ENCODE data around the gene CERS5.
A peak's percentile ranks its signal among the peaks of the same experiment; 100 is the strongest.
"Not testable (repeated sequence)": the region's sequence is repeated elsewhere in the genome, so short reads cannot be mapped to it uniquely, and the experiment has no call there.

CERS5 gene

GRCh38 chr12:50103767-50104321 lies 63.3 kb downstream of the CERS5 start, which contains the start of gene GPD1:
Gene GPD1 (plus strand): TSS chr12:50104008. CDS start chr12:50104051, 43 bp downstream.
- no peak for DNase-seq (ENCODE audit: low read depth in 3 of 3)

DNA sequence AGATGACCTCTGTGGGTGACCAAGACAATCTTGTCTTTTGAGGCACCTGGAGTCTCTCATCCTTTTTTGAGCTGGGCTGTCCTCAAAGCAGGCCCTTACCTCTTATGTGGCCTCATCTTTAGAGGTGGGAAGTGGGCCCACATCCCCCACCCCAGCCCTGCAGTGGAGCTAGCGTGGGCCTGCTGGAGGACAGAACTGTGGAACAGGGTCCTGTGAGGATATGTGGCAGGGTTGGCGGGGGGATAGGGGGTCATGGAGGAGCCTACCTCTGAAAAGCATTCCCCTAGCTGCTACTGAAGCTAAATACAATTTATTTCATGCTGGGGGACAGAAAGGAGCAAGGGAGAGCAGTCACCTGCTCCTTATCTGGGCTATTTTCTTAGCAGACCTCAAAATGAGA lies 63.8 kb downstream of the CERS5 start:
- DNase-seq (ENCODE audit: low read depth in 3 of 3) = no peak

DNA sequence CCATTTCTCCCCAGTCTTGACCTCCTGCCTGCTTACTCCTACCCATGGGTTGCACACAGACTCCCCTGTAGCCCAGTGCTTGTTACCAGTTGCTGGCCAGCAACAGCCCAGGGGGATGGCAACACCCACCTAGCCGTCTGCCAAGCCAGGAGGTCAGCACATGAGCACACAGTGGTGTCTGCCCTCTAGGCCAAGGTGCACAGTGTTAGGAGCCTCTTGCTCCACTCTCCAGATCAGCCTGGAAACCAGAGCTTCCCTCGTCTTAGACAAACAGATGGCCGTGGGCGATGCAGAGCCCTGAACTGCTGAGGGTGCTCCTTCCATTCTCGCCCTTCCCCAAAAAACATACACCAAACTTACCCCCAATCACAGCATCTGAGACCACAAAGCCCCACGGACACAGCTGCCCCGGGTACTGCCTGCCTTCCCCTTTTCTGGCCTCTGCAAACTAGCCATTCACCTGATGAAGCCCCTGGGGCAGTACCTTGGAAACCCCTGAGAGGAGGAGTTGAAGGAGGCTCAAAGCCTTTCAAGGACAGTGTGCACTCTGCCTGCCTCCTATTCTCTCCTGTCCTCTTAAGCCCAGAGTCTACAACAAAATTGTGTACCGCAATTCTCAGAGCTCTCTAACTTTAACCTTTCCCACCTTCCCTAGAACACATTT lies 64.4 kb downstream of the CERS5 start:
- DNase-seq (ENCODE audit: low read depth in 3 of 3) = no peak

DNA sequence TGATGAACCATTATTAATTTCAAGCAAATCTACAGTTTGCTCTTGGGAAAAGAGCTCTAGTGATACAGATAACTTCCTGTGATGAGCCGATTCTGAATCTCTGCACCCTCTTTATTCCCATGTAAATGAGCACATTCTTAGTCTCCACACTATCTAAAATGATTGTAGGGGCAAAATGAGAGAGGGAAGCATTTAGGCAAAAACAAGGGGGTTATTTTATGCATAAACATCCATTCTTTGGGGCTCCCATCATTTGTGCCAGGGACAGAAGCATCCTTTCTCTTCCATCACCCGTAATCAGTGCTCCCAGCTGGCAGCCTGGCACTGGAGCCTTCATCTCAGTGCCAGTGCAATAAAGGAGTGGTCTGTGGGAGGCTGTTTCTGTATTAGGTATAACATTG lies 65.0 kb downstream of the CERS5 start:
- DNase-seq (ENCODE audit: low read depth in 3 of 3) = no peak

DNA sequence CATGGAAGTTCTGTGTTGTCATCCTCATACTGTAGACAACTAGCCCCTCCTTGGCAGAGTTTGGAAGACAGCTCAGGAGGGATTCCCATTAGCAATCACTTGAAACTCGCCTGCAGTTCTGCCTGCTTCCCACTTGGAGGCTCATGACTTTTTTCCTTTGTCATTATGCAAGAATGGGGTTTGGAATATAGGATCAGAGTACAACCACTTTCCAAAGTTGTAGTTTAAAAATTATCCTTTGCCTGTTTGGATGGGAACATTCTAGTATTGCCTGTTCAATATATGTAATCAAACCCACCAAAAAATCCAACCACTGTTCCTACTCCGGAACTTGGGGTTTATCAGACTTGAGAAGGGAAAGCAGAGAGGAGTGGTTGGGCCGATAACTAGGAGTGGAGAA lies 65.5 kb downstream of the CERS5 start:
- DNase-seq (ENCODE audit: low read depth in 3 of 3) = no peak

GRCh38 chr12:50100561-50100960 lies 66.6 kb downstream of the CERS5 start:
- DNase-seq (ENCODE audit: low read depth in 3 of 3) = no peak

DNA sequence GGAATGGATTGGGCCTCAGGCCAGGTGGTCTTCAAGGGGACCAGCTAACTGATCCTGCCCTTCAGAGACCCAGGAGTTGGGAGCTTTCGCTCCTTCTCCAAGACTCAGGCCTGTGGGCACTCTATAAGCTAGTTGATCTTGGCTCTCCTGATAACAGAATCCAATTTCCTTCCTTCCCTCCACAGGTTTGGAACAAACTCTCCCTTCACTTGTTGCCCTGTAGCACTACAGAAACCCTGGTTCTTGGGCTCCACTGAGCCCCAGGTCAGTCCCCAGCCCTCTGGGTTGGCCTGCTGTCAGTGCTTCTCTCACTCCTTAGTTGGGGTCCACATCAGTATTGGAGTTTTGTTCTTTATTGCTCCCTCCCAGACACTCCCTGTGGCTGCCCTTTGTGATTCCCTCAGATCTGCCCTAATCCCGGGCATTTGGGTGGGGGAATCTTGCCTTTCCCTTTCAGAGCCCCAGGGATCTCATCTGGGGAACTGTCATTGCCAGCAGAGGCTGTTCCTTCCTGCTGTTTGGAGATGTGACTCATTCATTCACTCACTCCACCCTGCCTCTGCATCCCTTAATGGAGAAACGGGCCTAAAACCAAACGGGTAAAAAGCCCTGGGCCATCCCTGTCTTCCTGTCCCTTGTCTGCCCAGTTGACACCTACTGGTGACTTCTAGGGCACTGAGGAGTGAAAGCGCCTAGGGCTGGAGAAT lies 67.7 kb downstream of the CERS5 start:
- DNase-seq (ENCODE audit: low read depth in 3 of 3) = no peak

DNA sequence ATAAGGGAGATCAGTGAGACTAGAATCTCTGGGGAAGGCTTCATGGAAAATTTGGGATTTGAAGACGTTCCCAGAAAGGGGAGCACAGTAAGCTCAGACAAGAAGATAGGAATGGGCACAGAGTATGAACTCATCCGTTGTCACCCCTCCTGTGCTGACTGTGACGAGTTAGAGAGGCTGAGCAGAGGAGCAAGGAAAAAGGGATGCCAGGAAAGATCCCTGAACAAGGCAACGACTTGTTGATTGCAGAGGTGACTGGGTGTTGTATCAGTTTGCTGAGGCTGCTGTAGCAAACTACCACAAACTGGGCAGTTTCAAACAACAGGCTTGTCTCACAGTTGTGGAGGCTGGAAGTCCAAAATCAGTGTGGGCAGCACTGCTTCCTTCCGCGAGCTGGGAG lies 69.2 kb downstream of the CERS5 start:
- DNase-seq (ENCODE audit: low read depth in 3 of 3) = no peak

DNA sequence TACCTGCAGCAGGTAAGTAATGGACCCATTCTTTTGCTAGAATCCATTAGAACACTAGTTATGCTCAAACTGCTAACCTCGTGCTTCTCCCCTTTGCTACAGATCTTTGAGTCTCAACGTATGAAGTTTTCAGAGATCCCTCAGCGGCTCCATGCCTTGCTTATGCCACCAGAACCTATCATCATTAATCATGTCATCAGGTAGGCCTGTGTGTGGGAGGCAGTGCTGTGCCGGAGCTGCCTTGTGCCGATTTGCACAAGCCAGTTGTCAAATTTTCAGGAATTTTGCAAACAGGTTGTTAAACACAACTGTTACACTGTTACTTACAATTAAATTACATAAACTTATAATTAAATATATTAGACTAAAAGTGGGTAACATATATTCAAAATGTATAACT lies 76.8 kb downstream of the CERS5 start:
- DNase-seq (ENCODE audit: low read depth in 3 of 3) = no peak

- no peak for DNase-seq (ENCODE audit: low read depth in 3 of 3)
These were observed 77.4 kb downstream of the CERS5 start for GRCh38 chr12:50089730-50090129.

DNA sequence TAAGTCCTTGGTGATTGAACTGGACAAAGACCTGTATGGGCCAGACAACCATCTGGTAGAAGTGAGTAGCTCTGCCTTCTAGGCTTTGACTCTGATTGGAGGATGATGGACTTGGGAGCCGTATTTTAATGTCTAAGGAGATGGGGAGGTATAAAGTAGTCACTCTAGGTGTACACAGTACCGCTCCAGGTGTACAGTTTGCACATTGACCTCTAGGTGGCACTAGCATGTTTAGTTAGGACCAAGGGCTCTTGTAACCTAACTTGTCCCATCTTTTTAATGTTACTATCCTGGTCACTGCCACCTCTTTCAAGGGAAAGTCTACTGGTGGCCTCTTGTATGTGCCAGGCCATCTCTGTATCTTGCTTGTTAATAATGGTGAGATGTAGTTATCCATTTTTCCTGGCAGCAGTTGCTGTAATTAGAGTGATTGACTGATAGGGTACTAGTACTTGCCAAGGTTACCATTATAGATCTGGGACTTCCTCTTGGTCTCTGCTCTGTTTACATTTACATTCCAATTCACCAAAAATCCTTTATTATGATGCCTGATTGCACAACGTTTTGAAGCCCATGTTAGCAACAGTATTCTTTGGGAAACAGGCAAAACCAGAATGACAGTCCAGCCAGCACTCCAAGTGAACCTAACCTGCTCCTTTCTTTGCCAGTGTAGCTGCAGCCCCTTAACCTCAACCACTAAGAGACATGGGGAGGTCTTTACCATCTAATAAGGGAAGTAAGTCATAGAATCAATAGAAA lies 78.4 kb downstream of the CERS5 start:
- peak in 1 of 3 experiments; percentile 37 for DNase-seq (ENCODE audit: low read depth in 3 of 3)

DNA sequence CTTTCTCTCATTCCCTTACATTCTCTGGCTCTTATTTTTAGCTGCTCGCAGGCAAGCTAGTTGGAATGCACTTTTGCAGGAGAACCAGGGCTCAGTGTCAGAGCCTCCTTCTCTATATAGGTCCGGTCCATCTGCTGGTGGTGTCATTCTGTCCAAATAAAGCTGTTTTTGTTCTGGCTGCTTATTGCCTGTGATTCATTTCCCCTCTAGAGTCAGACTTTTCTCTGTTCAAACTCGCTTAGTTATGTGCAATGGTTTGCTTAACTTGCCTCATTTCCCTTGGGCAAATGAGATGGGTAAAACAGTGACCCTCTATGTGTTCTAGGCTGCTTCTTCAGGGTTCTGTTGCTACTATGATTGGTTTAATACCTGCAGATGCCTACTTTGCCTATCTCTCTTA lies 79.2 kb downstream of the CERS5 start:
- DNase-seq (ENCODE audit: low read depth in 3 of 3) = no peak

DNA sequence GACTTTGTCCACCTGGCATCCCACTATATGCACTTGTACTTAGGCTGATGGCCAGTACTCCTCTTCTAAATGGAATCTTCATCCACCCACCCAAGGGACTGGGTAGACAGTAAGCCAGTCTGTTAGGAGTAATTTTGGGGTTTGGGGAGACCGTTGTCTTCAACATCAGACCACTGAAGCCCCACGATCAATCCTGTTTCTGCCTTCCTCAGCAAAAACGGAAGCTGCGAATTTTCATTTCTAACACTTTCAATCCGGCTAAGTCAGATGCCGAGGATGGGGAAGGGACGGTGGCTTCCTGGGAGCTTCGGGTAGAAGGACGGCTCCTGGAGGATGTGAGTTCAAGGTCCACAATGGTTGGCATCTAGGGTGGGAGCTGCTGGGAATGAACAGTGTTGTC lies 80.0 kb downstream of the CERS5 start:
- DNase-seq (ENCODE audit: low read depth in 3 of 3) = no peak

- no peak for DNase-seq (ENCODE audit: low read depth in 3 of 3)
These were observed 81.0 kb downstream of the CERS5 start for GRCh38 chr12:50086148-50086547.

- no peak for DNase-seq (ENCODE audit: low read depth in 3 of 3)
These were observed 81.5 kb downstream of the CERS5 start for GRCh38 chr12:50085615-50086072.

DNA sequence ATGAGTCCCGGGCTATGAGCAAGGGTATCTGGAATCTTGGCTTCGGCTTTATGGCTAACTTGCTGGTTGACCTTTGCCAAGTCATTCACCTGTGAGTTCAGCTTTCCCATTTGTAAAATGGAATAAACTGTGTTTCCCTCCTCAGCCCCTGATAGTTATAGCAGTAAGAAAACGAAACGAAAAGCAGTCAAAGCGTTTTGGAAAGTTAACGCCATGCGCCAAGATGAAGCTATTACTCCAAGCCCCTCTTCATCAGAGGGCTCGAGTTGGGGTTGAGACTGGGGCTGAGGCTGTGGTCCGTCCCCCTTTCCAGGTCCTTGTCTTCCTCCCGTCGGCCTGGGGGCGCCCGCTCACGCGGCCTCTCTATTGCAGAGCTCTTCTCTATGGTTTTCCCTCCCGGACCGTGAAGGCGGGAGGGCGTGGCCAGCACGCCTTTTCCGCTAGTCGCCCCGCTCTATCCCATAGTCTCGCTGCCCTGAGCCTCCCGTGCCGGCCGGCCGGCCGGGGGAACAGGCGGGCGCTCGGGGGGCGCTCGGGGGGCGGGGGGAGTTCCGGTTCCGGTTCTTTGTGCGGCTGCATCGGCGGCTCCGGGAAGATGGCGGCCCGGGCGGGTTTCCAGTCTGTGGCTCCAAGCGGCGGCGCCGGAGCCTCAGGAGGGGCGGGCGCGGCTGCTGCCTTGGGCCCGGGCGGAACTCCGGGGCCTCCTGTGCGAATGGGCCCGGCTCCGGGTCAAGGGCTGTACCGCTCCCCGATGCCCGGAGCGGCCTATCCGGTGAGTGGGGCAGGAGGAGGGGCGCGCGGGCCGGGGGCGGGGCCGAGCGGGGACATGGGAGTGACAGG lies 82.2 kb downstream of the CERS5 start, which contains the start of gene SMARCD1:
Gene SMARCD1 (plus strand): TSS at position 568 of the 840 bp plus-strand sequence. CDS start 28 bp downstream, at position 596.
- peak; percentile 75 to 82 (median 78) for DNase-seq (ENCODE audit: low read depth in 3 of 3)

GRCh38 chr12:50084409-50084774 lies 82.8 kb downstream of the CERS5 start:
- not testable (repeated sequence) for DNase-seq (ENCODE audit: low read depth in 3 of 3)

DNA sequence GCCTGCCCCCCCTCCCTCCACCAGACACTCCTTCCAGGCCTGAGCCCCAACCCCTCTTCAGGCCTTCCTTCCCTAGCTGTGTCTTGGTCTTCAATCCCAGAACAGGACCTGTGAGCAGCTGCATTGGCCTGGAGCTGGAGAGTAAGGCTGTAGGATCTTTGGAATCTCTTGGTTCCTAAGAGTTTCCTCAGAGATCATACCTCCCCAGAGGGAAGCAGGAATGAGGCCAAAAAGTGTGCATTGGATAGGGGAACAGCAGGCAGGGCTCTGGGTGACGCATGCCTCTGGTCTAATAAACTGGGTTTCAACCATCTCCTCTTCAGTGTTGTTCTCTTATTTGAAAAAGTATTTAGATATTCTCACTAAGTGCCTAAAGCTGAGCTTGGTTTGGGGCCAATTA lies 83.9 kb downstream of the CERS5 start:
- DNase-seq (ENCODE audit: low read depth in 3 of 3) = no peak

DNA sequence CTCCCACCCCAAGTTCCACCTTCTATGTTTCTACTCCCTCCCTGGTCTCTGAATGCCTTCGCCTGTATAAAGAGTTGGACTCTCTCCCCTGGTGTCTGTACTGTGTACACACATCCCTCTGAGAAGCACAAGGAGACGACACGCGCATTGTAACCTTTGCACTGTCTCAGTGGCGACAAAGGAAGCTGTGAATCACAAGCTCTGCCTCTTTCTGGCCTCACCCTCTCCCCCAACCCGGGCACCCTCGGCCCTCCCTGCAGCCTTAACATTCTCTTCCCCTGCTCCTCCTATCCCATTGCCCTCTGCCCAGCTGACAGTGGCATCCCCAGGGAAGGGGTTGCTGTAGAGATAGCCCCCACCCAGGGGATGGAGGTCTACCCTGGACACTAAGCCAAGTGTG lies 84.5 kb downstream of the CERS5 start:
- DNase-seq (ENCODE audit: low read depth in 3 of 3) = no peak

DNA sequence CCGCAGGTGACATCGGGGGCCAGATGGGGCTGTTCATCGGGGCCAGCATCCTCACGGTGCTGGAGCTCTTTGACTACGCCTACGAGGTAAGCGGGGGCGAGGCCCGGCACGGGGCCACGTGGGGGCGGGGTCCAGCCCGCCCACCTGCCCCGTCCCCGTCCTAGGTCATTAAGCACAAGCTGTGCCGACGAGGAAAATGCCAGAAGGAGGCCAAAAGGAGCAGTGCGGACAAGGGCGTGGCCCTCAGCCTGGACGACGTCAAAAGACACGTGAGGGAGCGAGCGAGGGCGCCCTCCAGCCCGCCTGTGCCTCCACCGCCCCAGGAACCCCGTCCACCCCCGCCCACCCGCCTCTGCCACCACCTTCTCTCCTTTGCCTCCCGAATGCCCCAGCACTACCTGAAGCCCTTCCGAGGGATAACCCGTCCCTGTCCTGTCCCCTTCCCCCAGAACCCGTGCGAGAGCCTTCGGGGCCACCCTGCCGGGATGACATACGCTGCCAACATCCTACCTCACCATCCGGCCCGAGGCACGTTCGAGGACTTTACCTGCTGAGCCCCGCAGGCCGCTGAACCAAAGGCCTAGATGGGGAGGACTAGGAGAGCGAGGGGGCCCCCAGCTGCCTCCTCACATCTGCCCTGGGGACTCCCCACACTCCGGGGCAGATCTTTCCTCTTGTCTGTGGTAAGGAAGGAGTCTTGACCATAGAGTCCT lies 85.9 kb downstream of the CERS5 start:
- no peak for DNase-seq (ENCODE audit: low read depth in 3 of 3)

- no peak for DNase-seq (ENCODE audit: low read depth in 3 of 3)
These were observed 87.4 kb downstream of the CERS5 start for GRCh38 chr12:50079771-50080170.

All from stimulated activated CD4-positive, alpha-beta T cell treated with anti-CD3 and anti-CD28 coated beads, TNF-alpha, amount 100 ng/mL, for 4 hours (primary cell).